Stromal cell of bone marrow (primary cell): Measurements from ENCODE around the gene CANT1.
"Not testable (repeated sequence)": the region's sequence is repeated elsewhere in the genome, so short reads cannot be mapped to it uniquely, and the experiment has no call there.

ENCODE experiments used
- DNase-seq: peaks from one replicate; pipeline ENCODE4 v3.0.0-alpha.2; 2012; ENCODE audit warnings: low read depth

Gene CANT1

GRCh38 chr17:79027274-79027924 is 17.8 kb upstream of the CANT1 start:
- DNase-seq = no peak

GRCh38 chr17:79026376-79027273 is 17.1 kb upstream of the CANT1 start:
- no peak for DNase-seq

GRCh38 chr17:79024901-79025737 is 15.6 kb upstream of the CANT1 start:
- DNase-seq = no peak

GRCh38 chr17:79023886-79024771 is 14.6 kb upstream of the CANT1 start, which contains the start of gene C1QTNF1:
Gene C1QTNF1 (plus strand): TSS chr17:79024169. CDS start chr17:79043969, 19,800 bp downstream.
- no peak for DNase-seq

- DNase-seq = no peak
Observed at GRCh38 chr17:79023180-79023705, 13.7 kb upstream of the CANT1 start.

- DNase-seq = no peak
Observed at GRCh38 chr17:79022507-79022991, 13.0 kb upstream of the CANT1 start.

- not testable (repeated sequence) for DNase-seq
Observed at GRCh38 chr17:79021929-79022328, 12.4 kb upstream of the CANT1 start.

GRCh38 chr17:79020631-79021301 is 11.2 kb upstream of the CANT1 start:
- no peak for DNase-seq

- peak; percentile 69 for DNase-seq
Observed at GRCh38 chr17:79019632-79020584, 10.3 kb upstream of the CANT1 start.

- no peak for DNase-seq
Observed at GRCh38 chr17:79019261-79019631, 9.7 kb upstream of the CANT1 start.

GRCh38 chr17:79018370-79018695 is 8.8 kb upstream of the CANT1 start:
- DNase-seq = no peak

GRCh38 chr17:79017546-79018369 is 8.2 kb upstream of the CANT1 start:
- DNase-seq = no peak

GRCh38 chr17:79014158-79014758 is 4.7 kb upstream of the CANT1 start:
- DNase-seq = no peak

- DNase-seq = no peak
Observed at GRCh38 chr17:79012563-79013134, 3.1 kb upstream of the CANT1 start.

GRCh38 chr17:79011451-79012147 is 2.0 kb upstream of the CANT1 start:
- DNase-seq = peak; percentile 34

- no peak for DNase-seq
Observed at GRCh38 chr17:79010304-79010646, 711 bp upstream of the CANT1 start.
